ENCODE results near the gene LUZP1.

DNA sequence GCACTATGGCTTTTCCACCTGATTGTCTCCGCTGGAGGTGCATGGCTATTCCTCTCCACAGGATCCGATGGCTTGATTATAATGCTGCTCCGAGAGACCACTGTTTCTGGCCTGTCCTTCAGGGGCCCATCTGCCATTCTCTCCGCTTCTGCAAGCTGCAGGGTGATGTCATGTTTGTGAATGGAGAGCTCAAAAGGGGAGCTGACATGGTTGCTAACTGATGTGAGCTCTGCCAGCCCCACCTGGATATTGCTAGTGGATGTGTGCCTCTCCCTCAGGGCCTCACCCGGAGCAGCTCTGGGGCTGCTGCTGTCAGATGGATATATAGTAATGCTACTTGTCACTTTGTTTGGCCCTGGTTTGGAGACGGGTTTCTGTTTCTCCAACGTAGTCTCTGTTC lies 77.1 kb downstream of the LUZP1 start:
- TF ChIP-seq, protein P1, sequence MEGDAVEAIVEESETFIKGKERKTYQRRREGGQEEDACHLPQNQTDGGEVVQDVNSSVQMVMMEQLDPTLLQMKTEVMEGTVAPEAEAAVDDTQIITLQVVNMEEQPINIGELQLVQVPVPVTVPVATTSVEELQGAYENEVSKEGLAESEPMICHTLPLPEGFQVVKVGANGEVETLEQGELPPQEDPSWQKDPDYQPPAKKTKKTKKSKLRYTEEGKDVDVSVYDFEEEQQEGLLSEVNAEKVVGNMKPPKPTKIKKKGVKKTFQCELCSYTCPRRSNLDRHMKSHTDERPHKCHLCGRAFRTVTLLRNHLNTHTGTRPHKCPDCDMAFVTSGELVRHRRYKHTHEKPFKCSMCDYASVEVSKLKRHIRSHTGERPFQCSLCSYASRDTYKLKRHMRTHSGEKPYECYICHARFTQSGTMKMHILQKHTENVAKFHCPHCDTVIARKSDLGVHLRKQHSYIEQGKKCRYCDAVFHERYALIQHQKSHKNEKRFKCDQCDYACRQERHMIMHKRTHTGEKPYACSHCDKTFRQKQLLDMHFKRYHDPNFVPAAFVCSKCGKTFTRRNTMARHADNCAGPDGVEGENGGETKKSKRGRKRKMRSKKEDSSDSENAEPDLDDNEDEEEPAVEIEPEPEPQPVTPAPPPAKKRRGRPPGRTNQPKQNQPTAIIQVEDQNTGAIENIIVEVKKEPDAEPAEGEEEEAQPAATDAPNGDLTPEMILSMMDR (IDR thresholded peaks at IDR 0.05) = no peak
- no peak for TF ChIP-seq POLR2A (IDR thresholded peaks at IDR 0.05)
